Lower leg skin (tissue), 3 donors: Measurements from ENCODE around the gene ELP4.

Experiments used
- POLR2A ChIP-seq, 2 donors: fragments of 450-650 bp; IDR thresholded peaks; one replicate each; pipeline ENCODE4 v1.6.1; 2016 to 2017; ENCODE audit warnings: antibody characterized with exemption in 2 of 2, mild to moderate bottlenecking in 1 of 2, moderate library complexity in 1 of 2
- TF ChIP-seq, protein P1 (sequence below), 3 donors: fragments of 450-650 bp; IDR thresholded peaks; one replicate each; pipeline ENCODE4 v1.5.1; 2016; ENCODE audit warnings: antibody characterized with exemption in 3 of 3, mild to moderate bottlenecking in 3 of 3, moderate library complexity in 2 of 3

DNA sequence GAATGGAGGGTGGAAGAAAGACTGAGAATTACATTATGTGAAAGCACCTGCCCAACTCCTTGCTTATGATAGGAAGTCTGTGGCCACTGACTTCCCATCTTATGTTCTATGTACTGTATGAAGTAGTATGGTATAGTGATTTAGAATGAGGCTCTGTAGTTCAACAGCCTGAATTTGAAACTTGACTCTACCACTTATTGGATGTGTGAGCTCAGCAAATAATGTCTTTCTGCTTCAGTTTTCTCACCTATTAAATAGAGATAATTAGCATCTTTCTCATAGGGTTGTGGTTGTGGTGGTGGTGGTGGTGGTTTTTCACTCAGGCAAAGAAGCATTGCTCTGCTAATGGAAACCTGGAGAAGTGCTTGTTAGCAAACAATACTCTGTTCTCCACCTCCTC lies 180.0 kb downstream of the ELP4 start:
- no peak for TF ChIP-seq POLR2A (IDR thresholded peaks at IDR 0.05)
- TF ChIP-seq, protein P1, sequence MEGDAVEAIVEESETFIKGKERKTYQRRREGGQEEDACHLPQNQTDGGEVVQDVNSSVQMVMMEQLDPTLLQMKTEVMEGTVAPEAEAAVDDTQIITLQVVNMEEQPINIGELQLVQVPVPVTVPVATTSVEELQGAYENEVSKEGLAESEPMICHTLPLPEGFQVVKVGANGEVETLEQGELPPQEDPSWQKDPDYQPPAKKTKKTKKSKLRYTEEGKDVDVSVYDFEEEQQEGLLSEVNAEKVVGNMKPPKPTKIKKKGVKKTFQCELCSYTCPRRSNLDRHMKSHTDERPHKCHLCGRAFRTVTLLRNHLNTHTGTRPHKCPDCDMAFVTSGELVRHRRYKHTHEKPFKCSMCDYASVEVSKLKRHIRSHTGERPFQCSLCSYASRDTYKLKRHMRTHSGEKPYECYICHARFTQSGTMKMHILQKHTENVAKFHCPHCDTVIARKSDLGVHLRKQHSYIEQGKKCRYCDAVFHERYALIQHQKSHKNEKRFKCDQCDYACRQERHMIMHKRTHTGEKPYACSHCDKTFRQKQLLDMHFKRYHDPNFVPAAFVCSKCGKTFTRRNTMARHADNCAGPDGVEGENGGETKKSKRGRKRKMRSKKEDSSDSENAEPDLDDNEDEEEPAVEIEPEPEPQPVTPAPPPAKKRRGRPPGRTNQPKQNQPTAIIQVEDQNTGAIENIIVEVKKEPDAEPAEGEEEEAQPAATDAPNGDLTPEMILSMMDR (IDR thresholded peaks at IDR 0.05): no peak
